OCI-LY1 (cell line): ENCODE data around the gene ASB10.

ENCODE experiments used
- H2AFZ ChIP-seq: fragments of 200-600 bp; sonication (generic), shearing (Covaris generic); 2 replicates; pipeline ENCODE4 v1.6.0; 2014; ENCODE audit warnings: antibody characterized with exemption, mild to moderate bottlenecking, low read length
- H3F3A ChIP-seq: fragments of 200-600 bp; sonication (generic), shearing (Covaris generic); 2 replicates; pipeline ENCODE4 v1.6.0; 2014; ENCODE audit warnings: mild to moderate bottlenecking, antibody characterized with exemption, low read length, moderate library complexity; ENCODE audit not compliant: insufficient read depth
- H3K27ac ChIP-seq: fragments of 200-600 bp; sonication (generic); 2 replicates; pipeline ENCODE4 v1.5.1; 2014; ENCODE audit warnings: low read length, mixed run types, mild to moderate bottlenecking, low read depth; ENCODE audit not compliant: poor library complexity, severe bottlenecking
- H3K27me3 ChIP-seq: fragments of 200-600 bp; sonication (generic); 2 replicates; pipeline ENCODE4 v1.6.0; 2014; ENCODE audit warnings: antibody characterized with exemption, mild to moderate bottlenecking, low read length, moderate library complexity; ENCODE audit not compliant: insufficient read depth
- H3K36me3 ChIP-seq: fragments of 200-600 bp; sonication (generic); 2 replicates; pipeline ENCODE4 v1.6.1; 2014; ENCODE audit warnings: mild to moderate bottlenecking, antibody characterized with exemption, low read length, moderate library complexity, mixed read lengths; ENCODE audit not compliant: insufficient read depth
- H3K4me1 ChIP-seq: fragments of 200-600 bp; sonication (generic); 2 replicates; pipeline ENCODE4 v1.5.1; 2014; ENCODE audit warnings: mild to moderate bottlenecking, low read length, moderate library complexity; ENCODE audit not compliant: insufficient read depth, severe bottlenecking
- H3K4me2 ChIP-seq: fragments of 200-600 bp; sonication (generic), shearing (Covaris generic); 2 replicates; pipeline ENCODE4 v1.6.1; 2014; ENCODE audit warnings: low read length
- H3K4me3 ChIP-seq: fragments of 200-600 bp; sonication (generic); 2 replicates; pipeline ENCODE4 v1.5.1; 2014; ENCODE audit warnings: low read length, low read depth, mild to moderate bottlenecking, mixed read lengths; ENCODE audit not compliant: poor library complexity, severe bottlenecking
- H3K79me2 ChIP-seq: fragments of 200-600 bp; shearing (Covaris generic); 2 replicates; pipeline ENCODE4 v1.6.1; 2016; ENCODE audit warnings: mixed run types, low read length, mixed read lengths; ENCODE audit not compliant: insufficient read depth
- H3K9ac ChIP-seq: fragments of 200-600 bp; sonication (generic), shearing (Covaris generic); 2 replicates; pipeline ENCODE4 v1.6.1; 2014; ENCODE audit warnings: mild to moderate bottlenecking, low read length, mixed read lengths
- H3K9me2 ChIP-seq: fragments of 200-600 bp; sonication (generic), shearing (Covaris generic); 2 replicates; pipeline ENCODE4 v1.6.1; 2014; ENCODE audit warnings: low read depth, mild to moderate bottlenecking, low read length, mixed read lengths
- H3K9me3 ChIP-seq: fragments of 200-600 bp; shearing (Covaris generic); 2 replicates; pipeline ENCODE4 v1.6.1; 2014; ENCODE audit warnings: low read length, mixed read lengths
- H4K20me1 ChIP-seq: fragments of 200-600 bp; sonication (generic), shearing (Covaris generic); 2 replicates; pipeline ENCODE4 v1.6.0; 2016; ENCODE audit warnings: mild to moderate bottlenecking, low read length; ENCODE audit not compliant: insufficient read depth
- CTCF ChIP-seq: fragments of 200-600 bp; sonication (generic), shearing (Covaris generic); IDR thresholded peaks from 2 replicates; pipeline ENCODE4 v1.5.1; 2017; ENCODE audit warnings: mild to moderate bottlenecking, antibody characterized with exemption, low read length, moderate library complexity, mixed read lengths
- EZH2 ChIP-seq: fragments of 200-600 bp; sonication (generic), shearing (Covaris generic); IDR thresholded peaks from 2 replicates; pipeline ENCODE4 v1.8.0; 2017; ENCODE audit warnings: borderline replicate concordance, mixed run types, mild to moderate bottlenecking, antibody characterized with exemption, low read length, moderate library complexity, mixed read lengths

Gene ASB10

DNA sequence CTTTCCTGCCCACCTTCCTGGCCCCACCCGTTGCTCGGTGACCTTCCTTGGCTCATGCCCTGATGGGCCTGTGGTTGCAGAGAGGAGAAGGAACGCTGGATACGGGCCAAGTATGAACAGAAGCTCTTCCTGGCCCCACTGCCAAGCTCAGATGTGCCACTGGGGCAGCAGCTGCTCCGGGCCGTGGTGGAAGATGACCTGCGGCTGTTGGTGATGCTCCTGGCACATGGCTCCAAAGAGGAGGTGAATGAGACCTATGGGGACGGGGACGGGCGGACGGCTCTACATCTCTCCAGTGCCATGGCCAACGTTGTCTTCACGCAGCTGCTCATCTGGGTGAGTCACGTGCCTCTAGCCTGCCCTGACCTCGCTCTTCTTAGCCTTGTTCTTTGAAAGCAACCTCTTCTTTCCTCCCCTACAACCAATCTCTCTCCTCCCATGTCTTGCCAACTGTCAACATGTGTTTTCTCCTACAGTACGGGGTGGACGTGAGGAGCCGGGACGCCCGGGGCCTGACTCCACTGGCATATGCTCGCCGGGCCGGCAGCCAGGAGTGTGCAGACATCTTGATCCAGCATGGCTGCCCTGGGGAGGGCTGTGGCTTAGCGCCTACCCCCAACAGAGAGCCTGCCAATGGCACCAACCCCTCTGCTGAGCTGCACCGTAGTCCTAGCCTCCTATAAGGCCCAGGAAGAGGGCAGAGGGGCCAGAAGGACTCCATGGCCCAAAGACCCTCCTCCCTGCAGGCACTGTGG is 43.6 kb downstream of the ASB10 start:
- Histone ChIP-seq H3K9ac (no peak overlapping the region), H3K79me2 (no peaks in the 10 kb centered on the region), H2AFZ (no peak overlapping the region), H3K4me2 (no peak overlapping the region), H3K27me3 (no peaks in the 10 kb centered on the region), H3K9me2 (no peaks in the 10 kb centered on the region), H3K4me1 (no peaks in the 10 kb centered on the region), H3K9me3 (no peaks in the 10 kb centered on the region), H3K4me3 (no peak overlapping the region), H3K36me3 (no peaks in the 10 kb centered on the region), H3F3A (no peaks in the 10 kb centered on the region), H3K27ac (no peak overlapping the region), H4K20me1 (no peaks in the 10 kb centered on the region)
- TF ChIP-seq EZH2 (no peak), CTCF (no peak)

DNA sequence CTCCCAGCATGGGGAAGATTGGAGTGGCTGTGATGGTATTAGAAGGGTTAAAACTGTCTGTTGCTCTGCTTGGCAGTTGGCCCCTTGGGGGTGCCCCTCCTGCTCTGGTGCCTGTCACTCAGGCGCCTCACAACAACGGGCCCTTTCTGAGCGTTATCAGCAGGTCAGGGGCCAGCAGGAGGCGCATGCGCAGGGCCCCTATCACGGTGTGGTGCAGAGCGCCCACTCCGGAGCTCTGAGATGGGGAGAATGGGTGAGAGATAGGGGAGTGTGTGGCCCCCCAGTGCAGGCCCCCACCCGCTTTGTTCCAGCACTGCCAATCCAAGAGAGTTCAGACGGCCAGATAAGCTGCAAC is 44.4 kb downstream of the ASB10 start:
- Histone ChIP-seq H3K4me2 (no peak overlapping the region), H3K79me2 (no peaks in the 10 kb centered on the region), H3F3A (no peaks in the 10 kb centered on the region), H2AFZ (no peak overlapping the region), H3K9me2 (no peaks in the 10 kb centered on the region), H3K4me1 (no peaks in the 10 kb centered on the region), H3K9me3 (no peaks in the 10 kb centered on the region), H4K20me1 (no peaks in the 10 kb centered on the region), H3K36me3 (no peaks in the 10 kb centered on the region), H3K4me3 (no peak overlapping the region), H3K27me3 (no peaks in the 10 kb centered on the region), H3K27ac (no peak overlapping the region), H3K9ac (no peak overlapping the region)
- TF ChIP-seq CTCF, result no peak
- no peak for TF ChIP-seq EZH2

GRCh38 chr7:151141855-151142685 is 45.0 kb downstream of the ASB10 start:
- Histone ChIP-seq H3K79me2 (no peaks in the 10 kb centered on the region), H3K4me1 (no peaks in the 10 kb centered on the region), H3K36me3 (no peaks in the 10 kb centered on the region), H3K27ac (no peak overlapping the region), H3K9ac (no peak overlapping the region), H4K20me1 (no peaks in the 10 kb centered on the region), H3K27me3 (no peaks in the 10 kb centered on the region), H3K9me2 (no peaks in the 10 kb centered on the region), H3K9me3 (no peaks in the 10 kb centered on the region), H3K4me2 (no peak overlapping the region), H3F3A (no peaks in the 10 kb centered on the region), H3K4me3 (no peak overlapping the region), H2AFZ (no peak overlapping the region)
- TF ChIP-seq CTCF (no peak), EZH2 (no peak)
